LNCaP clone FGC (cell line): Measurements from ENCODE around the gene CRP.

Source experiments
- DNase-seq: peaks from one replicate; pipeline ENCODE4 v3.0.0-alpha.2; 2011; ENCODE audit warnings: low read depth
- H3K4me3 ChIP-seq: 2 replicates; pipeline ENCODE4 v1.5.1; 2011; ENCODE audit warnings: mild to moderate bottlenecking, low read depth, low read length, control low read depth
- CTCF ChIP-seq: IDR thresholded peaks from 2 replicates; pipeline ENCODE4 v1.5.1; 2012; ENCODE audit warnings: mild to moderate bottlenecking; ENCODE audit not compliant: control insufficient read depth, insufficient read depth; ENCODE audit errors: extremely low read depth

CRP gene

DNA sequence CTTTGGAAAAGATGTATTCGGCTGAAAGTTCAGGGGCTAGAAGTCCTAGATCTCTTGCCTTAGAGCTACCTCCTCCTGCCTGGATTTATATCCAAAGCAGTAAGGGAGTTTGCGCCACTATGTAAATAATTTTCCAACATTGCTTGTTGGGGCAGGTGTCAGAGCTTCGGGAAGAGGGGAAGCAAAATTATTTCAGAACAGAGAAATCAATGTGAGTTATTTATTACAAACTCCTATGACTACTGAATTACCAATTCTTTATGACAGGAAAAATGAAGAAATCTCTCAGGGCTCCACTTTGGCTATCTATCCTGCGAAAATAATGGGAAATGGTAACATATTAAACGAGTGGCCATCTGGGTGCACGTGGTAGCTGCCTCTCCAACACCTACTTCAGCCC lies at the start of gene CRP:
CRP (minus strand) TSS at position 61 of the 400 bp plus-strand sequence. CDS start 104 bp downstream, outside the sequence.
- no peak for DNase-seq
- no peak within 1 kb of the TSS for H3K4me3 ChIP-seq
- TF ChIP-seq CTCF = no peak

- no peak for TF ChIP-seq CTCF
- H3K4me3 ChIP-seq = no peak overlapping the region
- no peak for DNase-seq
Observed at GRCh38 chr1:159763686-159764085, 49.3 kb upstream of the CRP start.

DNA sequence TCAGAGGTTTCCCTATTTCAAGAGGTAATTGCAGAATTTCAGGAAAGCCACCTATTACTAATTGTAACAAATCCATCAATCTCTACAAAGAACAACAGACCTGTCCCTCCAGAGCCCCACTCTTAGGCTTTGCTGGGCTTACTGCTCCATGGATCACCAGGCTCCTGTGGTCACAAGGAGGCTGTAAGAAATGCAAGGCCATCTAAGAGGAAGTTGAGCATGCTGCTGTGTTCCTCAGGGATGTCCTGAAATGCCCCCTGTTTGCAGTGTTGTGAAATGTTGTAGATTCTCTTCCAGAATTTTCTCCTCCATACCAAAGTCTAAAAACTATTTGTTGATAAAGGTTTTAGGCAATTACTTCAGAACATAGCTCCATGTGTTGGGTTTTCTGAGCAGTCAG lies 42.0 kb upstream of the CRP start:
- no peak for TF ChIP-seq CTCF
- DNase-seq = no peak
- H3K4me3 ChIP-seq = no peak overlapping the region

- TF ChIP-seq CTCF = no peak
- DNase-seq = no peak
- H3K4me3 ChIP-seq = no peak overlapping the region
Observed at GRCh38 chr1:159755451-159756007, 41.1 kb upstream of the CRP start.

DNA sequence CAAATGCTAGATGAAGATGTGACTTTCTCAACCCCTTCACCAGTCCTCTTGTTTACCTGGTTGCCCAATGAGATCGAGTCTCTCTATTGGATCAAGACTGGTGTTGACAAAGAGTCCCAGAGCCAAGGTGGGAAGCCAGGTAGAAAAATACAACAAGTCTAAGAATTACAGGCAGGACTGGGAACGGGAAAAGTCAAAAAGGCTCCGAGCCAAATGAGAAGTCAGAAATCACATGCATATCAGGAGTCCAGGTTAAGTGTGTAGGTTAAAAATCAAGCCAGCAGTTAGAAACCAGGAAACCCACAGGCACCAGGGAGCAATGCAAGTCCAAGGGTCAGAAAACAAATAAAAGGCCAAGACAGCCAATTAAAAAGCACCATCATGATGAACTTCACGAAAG lies 39.0 kb upstream of the CRP start:
- H3K4me3 ChIP-seq = no peak overlapping the region
- TF ChIP-seq CTCF = no peak
- DNase-seq = no peak

DNA sequence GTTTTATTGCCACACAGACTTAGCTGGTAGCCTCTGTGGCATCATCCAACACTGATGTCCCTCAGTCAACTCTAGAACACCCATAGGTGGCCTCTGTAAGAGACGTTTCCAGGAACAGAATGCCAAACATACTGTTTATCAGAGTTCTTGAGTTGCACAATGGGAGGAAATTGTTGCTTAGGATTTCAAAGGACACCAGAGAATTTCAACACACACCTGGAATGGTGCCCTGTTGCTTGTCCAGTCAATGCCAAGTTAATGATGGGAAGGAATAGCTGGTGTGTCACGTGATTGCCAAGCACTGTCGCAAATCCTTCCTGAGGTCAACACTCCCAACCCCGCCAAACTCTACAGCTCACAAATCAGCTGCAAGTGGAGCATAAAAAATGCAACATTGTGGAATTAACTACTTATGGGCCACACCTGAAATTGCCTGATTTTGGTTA lies 37.8 kb upstream of the CRP start:
- TF ChIP-seq CTCF = no peak
- peak; percentile 13 for DNase-seq
- H3K4me3 ChIP-seq = no peak overlapping the region

GRCh38 chr1:159751031-159751430 lies 36.6 kb upstream of the CRP start:
- TF ChIP-seq CTCF = no peak
- no peak for DNase-seq

More at GRCh38 chr1:159751031-159751430, 36.6 kb upstream of the CRP start:
- no peak overlapping the region for H3K4me3 ChIP-seq
